ENCODE data around the gene IGF2BP1.

DNA sequence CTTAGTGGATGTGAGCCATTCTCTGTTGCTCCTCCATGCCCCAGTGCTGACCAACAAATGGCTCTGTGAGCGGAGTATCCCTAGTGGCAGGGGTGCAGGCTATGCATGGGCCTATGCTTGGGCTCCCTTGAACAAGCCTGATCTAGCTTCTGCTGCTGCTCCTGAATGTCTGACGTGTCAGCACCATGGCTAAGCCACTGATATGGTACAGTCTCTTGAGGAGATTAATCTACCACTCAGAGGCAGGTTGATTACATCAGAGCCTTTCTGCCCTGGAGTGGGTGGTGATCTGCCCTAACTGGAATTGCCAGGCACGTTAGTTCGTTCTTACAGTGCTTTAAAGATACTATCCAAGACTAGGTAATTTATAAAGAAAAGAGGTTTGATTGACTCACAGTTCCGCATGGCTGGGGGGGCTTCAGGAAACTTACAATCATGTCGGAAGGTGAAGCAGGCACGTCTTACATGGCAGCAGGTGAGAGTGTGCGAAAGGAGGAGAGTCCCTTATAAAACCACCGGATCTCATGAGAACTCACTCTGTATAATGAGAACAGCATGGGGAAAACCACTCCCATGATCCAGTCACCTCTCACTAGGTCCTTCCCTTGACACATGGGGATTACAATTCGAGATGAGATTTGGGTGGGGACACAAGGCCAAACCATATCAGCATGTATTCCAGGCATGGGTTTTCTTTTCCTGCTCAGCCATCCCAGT, 93.9 kb downstream of the IGF2BP1 start:
- TF ChIP-seq CTCF (IDR thresholded peaks at IDR 0.05) (no peak), POLR2A (IDR thresholded peaks at IDR 0.05) (no peak)

Measured in testis (tissue), 2 donors.